GM19193 (cell line): ENCODE data around the gene SMYD3.

Experiments used
- POLR2A ChIP-seq: IDR thresholded peaks from 4 replicates; pipeline ENCODE4 v1.6.1; 2011; ENCODE audit not compliant: insufficient read depth, insufficient read length; ENCODE audit errors: extremely low read depth

SMYD3 gene

GRCh38 chr1:245915406-245915805 is 591.7 kb downstream of the SMYD3 start:
- TF ChIP-seq POLR2A: no peak

GRCh38 chr1:245908543-245908942 is 598.5 kb downstream of the SMYD3 start:
- no peak for TF ChIP-seq POLR2A

GRCh38 chr1:245906207-245906606 is 600.9 kb downstream of the SMYD3 start:
- TF ChIP-seq POLR2A: no peak

GRCh38 chr1:245903851-245904250 is 603.2 kb downstream of the SMYD3 start:
- TF ChIP-seq POLR2A: no peak

GRCh38 chr1:245901565-245901964 is 605.5 kb downstream of the SMYD3 start:
- TF ChIP-seq POLR2A: no peak

- TF ChIP-seq POLR2A: no peak
These were observed 606.0 kb downstream of the SMYD3 start for GRCh38 chr1:245901037-245901436.

- no peak for TF ChIP-seq POLR2A
These were observed 608.5 kb downstream of the SMYD3 start for GRCh38 chr1:245898581-245898980.

- TF ChIP-seq POLR2A: no peak
These were observed 610.8 kb downstream of the SMYD3 start for GRCh38 chr1:245896258-245896657.

GRCh38 chr1:245895455-245895959 is 611.6 kb downstream of the SMYD3 start:
- no peak for TF ChIP-seq POLR2A

GRCh38 chr1:245894843-245895242 is 612.2 kb downstream of the SMYD3 start:
- no peak for TF ChIP-seq POLR2A

GRCh38 chr1:245893025-245893424 is 614.1 kb downstream of the SMYD3 start:
- TF ChIP-seq POLR2A: no peak

- no peak for TF ChIP-seq POLR2A
These were observed 618.3 kb downstream of the SMYD3 start for GRCh38 chr1:245888809-245889208.

GRCh38 chr1:245887829-245888228 is 619.2 kb downstream of the SMYD3 start:
- no peak for TF ChIP-seq POLR2A

- no peak for TF ChIP-seq POLR2A
These were observed 625.2 kb downstream of the SMYD3 start for GRCh38 chr1:245881767-245882391.

- no peak for TF ChIP-seq POLR2A
These were observed 626.2 kb downstream of the SMYD3 start for GRCh38 chr1:245880754-245881403.

- TF ChIP-seq POLR2A: no peak
These were observed 628.0 kb downstream of the SMYD3 start for GRCh38 chr1:245879091-245879490.
